ENCODE data around the gene RSPO4.

DNA sequence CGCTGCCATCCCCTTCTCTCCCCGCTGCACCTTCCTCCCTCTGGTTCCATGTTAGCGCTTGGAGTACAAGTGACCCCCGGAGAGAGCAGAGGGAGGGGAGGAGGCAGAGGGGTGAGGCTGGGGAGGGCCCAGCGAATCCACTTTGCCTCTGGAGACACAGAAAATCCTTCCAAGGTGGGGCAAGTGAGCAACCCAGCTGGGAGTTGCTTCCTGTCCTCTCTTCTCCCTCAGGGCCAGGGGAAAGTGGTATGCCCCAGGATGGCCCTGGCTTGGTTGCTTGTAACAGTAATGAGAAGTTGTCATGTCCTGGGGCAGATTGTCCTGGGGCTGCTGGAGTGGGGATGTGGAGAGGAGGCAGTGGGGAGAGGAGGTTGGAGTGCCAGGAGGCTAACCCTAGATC lies 85.3 kb downstream of the RSPO4 start:
- TF ChIP-seq, protein P1, sequence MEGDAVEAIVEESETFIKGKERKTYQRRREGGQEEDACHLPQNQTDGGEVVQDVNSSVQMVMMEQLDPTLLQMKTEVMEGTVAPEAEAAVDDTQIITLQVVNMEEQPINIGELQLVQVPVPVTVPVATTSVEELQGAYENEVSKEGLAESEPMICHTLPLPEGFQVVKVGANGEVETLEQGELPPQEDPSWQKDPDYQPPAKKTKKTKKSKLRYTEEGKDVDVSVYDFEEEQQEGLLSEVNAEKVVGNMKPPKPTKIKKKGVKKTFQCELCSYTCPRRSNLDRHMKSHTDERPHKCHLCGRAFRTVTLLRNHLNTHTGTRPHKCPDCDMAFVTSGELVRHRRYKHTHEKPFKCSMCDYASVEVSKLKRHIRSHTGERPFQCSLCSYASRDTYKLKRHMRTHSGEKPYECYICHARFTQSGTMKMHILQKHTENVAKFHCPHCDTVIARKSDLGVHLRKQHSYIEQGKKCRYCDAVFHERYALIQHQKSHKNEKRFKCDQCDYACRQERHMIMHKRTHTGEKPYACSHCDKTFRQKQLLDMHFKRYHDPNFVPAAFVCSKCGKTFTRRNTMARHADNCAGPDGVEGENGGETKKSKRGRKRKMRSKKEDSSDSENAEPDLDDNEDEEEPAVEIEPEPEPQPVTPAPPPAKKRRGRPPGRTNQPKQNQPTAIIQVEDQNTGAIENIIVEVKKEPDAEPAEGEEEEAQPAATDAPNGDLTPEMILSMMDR (IDR thresholded peaks at IDR 0.05; ENCODE audit: low read length): no peak
- TF ChIP-seq EZH2phosphoT487 (IDR thresholded peaks at IDR 0.05; ENCODE audit: low read length): no peak

Data from MM.1S (cell line).